Astrocyte (in vitro differentiated cells and primary cell): ENCODE results near the gene FGD2.

Experiments
- CTCF ChIP-seq: IDR thresholded peaks from 2 replicates; pipeline ENCODE4 v1.5.1; 2011; ENCODE audit warnings: low read depth, mild to moderate bottlenecking, inconsistent platforms, low read length, moderate library complexity; ENCODE audit not compliant: insufficient read depth
- EZH2 ChIP-seq: IDR thresholded peaks from 2 replicates; pipeline ENCODE4 v1.6.1; 2012; ENCODE audit warnings: mild to moderate bottlenecking, low read length, inconsistent platforms; ENCODE audit not compliant: insufficient read depth

- TF ChIP-seq CTCF (no peak), EZH2 (no peak)
Measured at GRCh38 chr6:37027811-37028469, 22.5 kb downstream of the FGD2 start.
